HG02759 (cell line): ENCODE measurements around the gene RCSD1.
"Not testable (repeated sequence)": the region's sequence is repeated elsewhere in the genome, so short reads cannot be mapped to it uniquely, and the experiment has no call there.

ENCODE experiments used
- ATAC-seq: cut with Tn5 transposase; IDR thresholded peaks from one replicate; pipeline ENCODE4 v1.9.1; 2021; ENCODE audit warnings: mild to moderate bottlenecking, moderate library complexity; ENCODE audit not compliant: unreplicated experiment

Gene RCSD1

GRCh38 chr1:167710836-167711235 lies 80.8 kb downstream of the RCSD1 start:
- ATAC-seq = no peak

GRCh38 chr1:167711797-167712196 lies 81.8 kb downstream of the RCSD1 start:
- ATAC-seq = no peak

DNA sequence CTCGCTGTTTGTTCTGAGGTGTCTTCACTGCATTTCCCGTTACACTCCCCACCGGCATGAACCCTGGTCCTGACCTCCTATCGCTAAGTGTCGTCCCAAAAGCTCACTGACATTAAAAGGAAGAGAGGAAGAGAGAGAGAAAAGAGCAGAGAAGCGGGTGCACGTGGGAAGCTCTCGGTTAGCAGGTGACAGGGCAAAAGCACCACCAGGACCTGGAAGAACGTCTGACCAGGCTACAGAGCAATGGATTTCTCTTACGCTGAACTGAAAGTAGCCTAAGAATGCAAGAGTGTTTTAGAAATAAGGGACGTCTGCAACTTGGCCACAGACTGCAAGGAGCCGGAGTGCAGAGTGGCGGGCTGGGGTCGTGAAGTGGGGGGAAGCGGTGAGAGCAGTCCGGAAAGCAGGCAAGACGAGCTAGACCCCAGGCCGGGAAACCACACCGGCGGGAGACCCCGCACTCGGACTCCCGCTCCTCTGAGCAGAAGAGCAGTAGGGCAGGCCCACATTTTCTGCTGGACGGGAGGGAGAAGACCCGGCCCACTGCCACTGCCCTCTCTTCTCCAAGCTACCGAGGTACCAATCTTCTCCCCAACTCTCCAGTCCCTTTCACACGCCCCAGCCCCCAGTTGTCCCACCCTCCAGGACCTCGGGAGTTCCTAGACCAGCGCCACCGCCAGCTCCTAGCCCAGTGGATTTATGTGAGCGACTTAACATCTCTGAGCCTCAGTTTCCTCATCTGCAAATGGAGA lies 83.5 kb downstream of the RCSD1 start:
- ATAC-seq = no peak

- peak; percentile 61 for ATAC-seq
Observed at GRCh38 chr1:167714098-167714438, 84.0 kb downstream of the RCSD1 start.

DNA sequence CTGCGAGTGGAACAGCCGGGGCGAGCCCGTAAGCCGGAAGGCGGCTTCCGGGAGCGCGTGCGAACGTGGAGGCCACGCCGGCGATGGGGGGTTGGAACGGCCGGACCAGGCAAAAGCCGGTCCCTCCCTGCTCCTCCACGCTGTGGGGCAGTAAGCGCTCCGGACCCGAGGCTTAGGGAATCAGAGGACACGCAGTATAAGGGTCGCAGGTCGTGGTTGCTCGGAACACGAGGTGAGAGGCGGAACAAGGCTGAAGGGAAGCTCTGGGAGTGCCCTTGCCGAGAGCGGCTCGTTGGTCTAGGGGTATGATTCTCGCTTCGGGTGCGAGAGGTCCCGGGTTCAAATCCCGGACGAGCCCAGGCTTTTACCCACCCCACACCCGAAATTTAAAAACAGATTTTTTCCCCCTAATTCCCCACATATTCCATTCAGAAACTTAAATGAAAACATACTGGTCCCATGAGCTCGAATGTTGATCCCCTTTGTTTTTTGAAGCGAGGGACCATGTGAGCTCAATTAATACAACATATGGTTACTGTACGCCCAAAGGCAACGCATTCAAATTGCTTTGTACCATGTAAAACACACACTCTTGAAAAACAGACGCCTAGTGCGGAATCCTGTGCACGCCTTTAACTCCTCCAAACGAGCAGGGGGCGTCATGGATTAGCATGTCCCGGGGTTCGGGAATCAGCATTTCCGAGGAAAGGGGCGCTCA lies 84.6 kb downstream of the RCSD1 start:
- ATAC-seq = peak; percentile 61

DNA sequence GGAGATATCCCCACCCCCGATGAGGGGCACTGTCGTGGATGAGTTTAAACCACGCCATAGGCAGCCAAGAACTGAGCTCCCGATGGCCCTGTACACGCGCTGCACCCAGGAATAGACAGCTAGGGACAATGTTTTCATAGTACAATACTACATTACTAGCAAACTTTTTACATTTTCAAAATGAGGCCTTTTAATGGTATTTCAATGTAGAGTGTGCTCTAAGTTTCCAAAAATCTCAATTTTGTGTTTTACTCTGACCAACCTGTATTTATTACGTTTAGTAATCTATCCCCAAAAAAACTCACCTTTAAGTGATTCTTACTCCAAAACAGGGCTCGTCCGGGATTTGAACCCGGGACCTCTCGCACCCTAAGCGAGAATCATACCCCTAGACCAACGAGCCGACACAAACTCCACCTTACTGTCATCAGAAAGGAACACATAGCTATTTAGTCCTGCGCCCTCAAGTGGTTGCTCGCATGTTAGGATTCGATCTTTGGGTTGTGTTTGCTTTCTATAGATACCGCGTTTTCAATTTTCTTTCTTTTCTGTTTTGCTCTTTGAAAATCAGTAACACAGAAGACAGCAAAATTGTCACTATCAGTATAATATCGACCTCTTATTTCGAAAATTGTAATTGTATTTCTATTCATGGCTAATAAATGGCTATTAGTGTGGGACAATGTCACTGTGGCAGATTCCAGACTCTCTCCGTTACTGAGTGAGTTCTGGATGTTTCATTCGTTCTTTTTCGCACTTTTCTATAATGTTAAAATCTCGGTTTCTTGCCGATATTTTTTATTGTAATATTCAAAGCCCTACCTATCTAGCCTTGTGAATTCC lies 85.3 kb downstream of the RCSD1 start:
- ATAC-seq = peak; percentile 35

GRCh38 chr1:167716000-167716271 lies 85.9 kb downstream of the RCSD1 start:
- ATAC-seq = no peak

DNA sequence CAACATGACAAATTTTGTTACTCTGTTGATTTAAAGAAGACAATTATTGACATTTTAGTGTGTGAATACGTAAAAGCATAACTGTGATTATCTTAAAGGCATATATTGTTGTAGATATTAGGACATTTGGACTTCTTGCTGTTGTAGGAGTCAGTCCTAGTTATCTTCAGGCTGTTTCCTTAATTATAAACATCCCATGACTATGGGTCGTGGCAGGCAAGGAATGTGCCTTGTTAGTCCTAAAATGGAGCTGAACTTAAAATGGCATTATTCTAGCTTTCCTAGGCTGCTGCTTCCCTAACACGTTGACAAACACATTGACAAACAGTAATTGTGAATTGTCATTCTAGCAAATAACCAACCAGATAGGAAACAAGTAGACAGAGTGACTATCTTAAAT lies 87.3 kb downstream of the RCSD1 start:
- ATAC-seq = no peak

DNA sequence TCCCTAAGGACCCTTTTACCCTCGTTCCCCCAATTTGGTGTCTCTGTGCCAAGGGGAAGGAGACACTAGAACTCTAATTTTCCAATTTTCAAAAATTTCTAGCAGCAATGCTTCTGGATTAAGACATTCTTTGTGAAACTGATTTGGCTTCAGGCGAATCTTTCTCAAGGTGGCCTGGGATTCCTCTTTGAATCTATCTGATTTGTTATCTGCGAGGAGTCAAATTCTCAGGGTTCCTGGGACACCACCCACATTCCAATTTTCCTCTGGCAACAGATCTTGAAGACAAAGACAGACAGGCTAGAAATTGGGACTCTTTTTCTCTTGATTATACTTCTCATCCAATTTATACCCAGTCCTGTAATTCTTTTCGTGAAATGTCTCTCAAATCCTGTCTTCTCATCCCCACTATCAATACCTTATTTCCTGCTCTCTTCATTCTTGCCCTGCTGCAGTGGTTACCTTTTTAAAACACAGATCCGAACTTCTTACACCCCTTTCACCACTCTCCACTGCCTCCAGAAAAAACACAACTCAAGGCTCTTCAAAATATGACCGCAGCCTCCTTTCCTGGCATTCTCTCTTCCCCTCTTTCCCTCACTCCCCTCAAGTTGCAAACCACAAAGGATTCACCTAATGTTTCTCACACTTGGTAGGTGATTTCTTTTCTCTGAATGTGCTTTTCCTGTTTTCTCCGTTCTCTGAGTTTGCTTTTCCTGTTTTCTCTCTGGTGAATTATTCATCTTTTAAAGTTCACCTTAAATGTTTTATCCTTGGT lies 89.1 kb downstream of the RCSD1 start:
- ATAC-seq = no peak

DNA sequence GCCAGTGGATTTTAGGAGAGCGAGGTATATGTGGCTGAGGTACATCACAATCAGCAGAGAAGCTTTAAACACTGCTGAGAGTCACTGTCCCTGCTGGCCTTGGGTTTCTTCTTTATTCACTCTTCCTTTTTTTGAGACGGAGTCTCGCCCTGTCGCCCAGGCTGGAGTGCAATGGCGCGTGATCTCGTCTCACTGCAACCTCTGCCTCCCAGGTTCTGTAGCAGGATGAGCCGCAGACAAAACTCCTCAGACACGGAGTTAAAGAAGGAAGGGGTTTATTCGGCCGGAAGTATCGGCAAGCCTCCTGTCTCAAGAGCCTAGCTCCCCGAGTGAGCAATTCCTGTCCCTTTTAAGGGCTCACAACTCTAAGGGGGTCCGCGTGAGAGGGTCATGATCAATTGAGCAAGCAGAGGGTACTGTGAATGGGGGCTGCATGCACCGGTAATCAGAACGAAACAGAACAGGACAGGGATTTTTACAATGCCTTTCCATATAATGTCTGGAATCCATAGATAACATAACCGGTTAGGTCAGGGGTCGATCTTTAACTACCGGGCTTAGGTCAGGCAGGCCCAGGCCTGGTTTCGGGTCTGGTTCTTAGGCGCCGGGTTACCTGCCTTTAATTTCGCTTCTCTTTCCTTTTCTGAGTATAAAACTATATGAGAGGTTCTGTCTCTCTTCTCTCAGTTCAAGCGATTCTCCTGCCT lies 89.8 kb downstream of the RCSD1 start:
- ATAC-seq = not testable (repeated sequence)

DNA sequence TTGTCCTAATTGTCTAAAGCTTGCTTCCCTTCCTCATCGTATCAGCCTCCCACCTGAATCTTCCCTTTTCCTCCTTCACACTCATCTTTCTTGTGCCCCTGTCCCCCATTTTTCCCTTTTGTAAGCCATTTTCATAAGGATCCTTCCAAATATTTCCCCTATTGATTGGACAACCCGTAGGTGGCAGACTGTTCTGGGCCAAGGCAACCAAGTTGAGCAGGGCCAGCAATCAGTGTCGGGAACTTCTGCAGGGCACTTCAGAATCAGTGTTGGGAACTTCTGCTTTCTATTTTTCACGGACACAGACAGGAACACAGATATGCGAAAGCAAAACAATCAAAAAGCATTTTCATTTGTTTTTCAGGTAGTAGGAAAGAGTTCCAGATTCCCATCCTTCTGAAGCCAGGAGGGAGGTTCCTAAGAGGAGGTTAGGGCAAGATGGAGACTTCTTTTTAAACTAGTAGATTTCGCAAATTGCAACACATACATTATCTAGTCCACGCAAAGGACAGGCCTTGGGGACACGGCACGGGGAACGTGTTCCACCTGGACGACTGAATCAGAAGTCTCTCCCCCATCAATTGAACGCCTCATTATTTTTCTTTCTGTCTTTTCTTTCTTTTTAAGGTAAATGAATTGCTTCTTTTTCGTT lies 91.1 kb downstream of the RCSD1 start:
- no peak for ATAC-seq

DNA sequence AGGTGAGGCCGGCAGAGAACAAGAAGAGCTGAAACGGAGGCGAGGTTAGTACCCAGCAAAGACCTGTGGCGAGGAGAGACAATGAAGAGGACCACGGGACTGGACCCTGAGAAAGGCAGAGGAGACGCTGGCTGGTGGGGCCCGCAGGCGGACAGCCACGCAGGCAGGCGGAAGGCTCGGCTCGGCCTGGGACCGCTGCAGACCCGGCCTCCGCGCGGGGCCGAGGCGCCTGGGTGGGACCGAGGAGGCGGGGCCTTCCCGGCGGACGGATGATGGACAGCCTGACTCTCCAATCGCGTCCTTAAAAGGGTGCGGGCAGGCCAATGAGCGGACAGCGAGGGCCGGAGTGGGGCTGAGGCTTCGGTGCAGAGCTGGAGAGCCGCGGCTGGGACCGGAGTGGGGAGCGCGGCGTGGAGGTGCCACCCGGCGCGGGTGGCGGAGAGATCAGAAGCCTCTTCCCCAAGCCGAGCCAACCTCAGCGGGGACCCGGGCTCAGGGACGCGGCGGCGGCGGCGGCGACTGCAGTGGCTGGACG lies 91.7 kb downstream of the RCSD1 start, which contains the start of gene MPZL1:
MPZL1 (plus strand) TSS at position 366 of the 535 bp plus-strand sequence. CDS start 170 bp downstream, outside the sequence.
- peak; percentile 92 for ATAC-seq

- ATAC-seq = peak; percentile 44
Observed at GRCh38 chr1:167722152-167722869, 92.3 kb downstream of the RCSD1 start.

- ATAC-seq = no peak
Observed at GRCh38 chr1:167722870-167723251, 92.8 kb downstream of the RCSD1 start.

GRCh38 chr1:167723707-167724323 lies 93.8 kb downstream of the RCSD1 start:
- no peak for ATAC-seq

- no peak for ATAC-seq
Observed at GRCh38 chr1:167726008-167726407, 96.0 kb downstream of the RCSD1 start.

GRCh38 chr1:167728818-167729410 lies 98.9 kb downstream of the RCSD1 start:
- no peak for ATAC-seq

GRCh38 chr1:167734227-167734626 lies 104.2 kb downstream of the RCSD1 start:
- no peak for ATAC-seq
